Sigmoid colon (tissue), 4 donors: ENCODE data around the gene PSMC1.

ENCODE experiments used
- CTCF ChIP-seq, 4 experiments: fragments of 450-650 bp in 3 of 4; fragments of 200-600 bp in 1 of 4; IDR thresholded peaks; one replicate each; pipeline ENCODE4 v1.5.1; 2016 to 2019; ENCODE audit warnings: antibody characterized with exemption in 4 of 4, mild to moderate bottlenecking in 3 of 4, moderate library complexity in 2 of 4
- POLR2A ChIP-seq, 2 donors: fragments of 450-650 bp; IDR thresholded peaks; one replicate each; pipeline ENCODE4 v1.6.1; 2016; ENCODE audit warnings: antibody characterized with exemption in 2 of 2, mild to moderate bottlenecking in 2 of 2, moderate library complexity in 2 of 2
- POLR2AphosphoS5 ChIP-seq, 4 donors: sonication (generic); formaldehyde crosslinking; IDR thresholded peaks; one replicate each; pipeline ENCODE4 v1.6.1; 2017; ENCODE audit warnings: antibody characterized with exemption in 4 of 4

GRCh38 chr14:90293766-90294730, 37.7 kb downstream of the PSMC1 start:
- TF ChIP-seq CTCF (IDR thresholded peaks at IDR 0.05): no peak
- no peak for TF ChIP-seq POLR2A (IDR thresholded peaks at IDR 0.05)
- no peak for TF ChIP-seq POLR2AphosphoS5 (IDR thresholded peaks at IDR 0.05)
